Kasumi-1 (cell line): ENCODE measurements around the gene DEFB131B.
A peak's percentile ranks its signal among the peaks of the same experiment; 100 is the strongest.
"Not testable (repeated sequence)": the region's sequence is repeated elsewhere in the genome, so short reads cannot be mapped to it uniquely, and the experiment has no call there.

ENCODE experiments used
- DNase-seq, 2 experiments: peaks; one replicate each; lab custom pipeline; 2025; lab: John Stamatoyannopoulos, UW

Gene DEFB131B

GRCh38 chr11:71878059-71878458 lies at the start of gene DEFB131B:
DEFB131B (plus strand) TSS chr11:71878453; CDS start chr11:71878453, 0 bp downstream.
- not testable (repeated sequence) for DNase-seq

GRCh38 chr11:71829247-71829646 lies 49.0 kb upstream of the DEFB131B start:
- not testable (repeated sequence) for DNase-seq

GRCh38 chr11:71829686-71830085 lies 48.6 kb upstream of the DEFB131B start:
- not testable (repeated sequence) for DNase-seq

GRCh38 chr11:71832811-71833210 lies 45.4 kb upstream of the DEFB131B start, which contains the start of gene DEFB108B:
DEFB108B (plus strand) TSS chr11:71833200; CDS start chr11:71833200, 0 bp downstream.
- not testable (repeated sequence) for DNase-seq

GRCh38 chr11:71842720-71843119 lies 35.5 kb upstream of the DEFB131B start:
- DNase-seq = not testable (repeated sequence)

GRCh38 chr11:71843355-71843754 lies 34.9 kb upstream of the DEFB131B start:
- DNase-seq = not testable (repeated sequence)

GRCh38 chr11:71843858-71844257 lies 34.4 kb upstream of the DEFB131B start:
- DNase-seq = no peak

- DNase-seq = not testable (repeated sequence)
Observed at GRCh38 chr11:71853895-71854294, 24.4 kb upstream of the DEFB131B start.

GRCh38 chr11:71855880-71856279 lies 22.4 kb upstream of the DEFB131B start:
- peak; percentile 60 to 75 for DNase-seq

GRCh38 chr11:71860835-71861234 lies 17.4 kb upstream of the DEFB131B start:
- not testable (repeated sequence) for DNase-seq

GRCh38 chr11:71863978-71864627 lies 14.2 kb upstream of the DEFB131B start:
- peak; percentile 65 to 79 for DNase-seq

- not testable (repeated sequence) for DNase-seq
Observed at GRCh38 chr11:71867209-71867608, 11.0 kb upstream of the DEFB131B start.

GRCh38 chr11:71869931-71870330 lies 8.3 kb upstream of the DEFB131B start:
- not testable (repeated sequence) for DNase-seq

- DNase-seq = not testable (repeated sequence)
Observed at GRCh38 chr11:71870661-71871060, 7.6 kb upstream of the DEFB131B start.

GRCh38 chr11:71876262-71876661 lies 2.0 kb upstream of the DEFB131B start:
- not testable (repeated sequence) for DNase-seq

- DNase-seq = not testable (repeated sequence)
Observed at GRCh38 chr11:71885806-71886205, 7.6 kb downstream of the DEFB131B start.

GRCh38 chr11:71888335-71889010 lies 10.2 kb downstream of the DEFB131B start:
- not testable (repeated sequence) for DNase-seq

GRCh38 chr11:71889181-71889872 lies 11.1 kb downstream of the DEFB131B start:
- not testable (repeated sequence) for DNase-seq

GRCh38 chr11:71895961-71896360 lies 17.7 kb downstream of the DEFB131B start:
- no peak for DNase-seq

GRCh38 chr11:71901137-71901536 lies 22.9 kb downstream of the DEFB131B start:
- DNase-seq = not testable (repeated sequence)

GRCh38 chr11:71908218-71908617 lies 30.0 kb downstream of the DEFB131B start:
- DNase-seq = no peak

GRCh38 chr11:71910775-71911174 lies 32.5 kb downstream of the DEFB131B start:
- DNase-seq = not testable (repeated sequence)
